K562 (cell line): ENCODE results near the gene SFRP5. TPM values are rescaled to one million over a fixed set of nuclear protein-coding genes. Genes with fewer than 3 reads are reported as not detected.

ENCODE experiments used
- ATAC-seq: fragments of 200-7000 bp; cut with Tn5 transposase; 3 replicates; pipeline ENCODE4 v1.9.1; 2020; ENCODE audit warnings: moderate library complexity
- BruUV-seq: library from RNA; stranded (reverse); fragments of 400-500 nt; replicated peaks from 2 replicates; lab custom pipeline; 2021; lab: Mats Ljungman, UMichigan
- CTCF ChIA-PET: fragments of 300-600 bp; formaldehyde crosslinking; extraction: SDS; loops from one replicate; lab custom pipeline; 2021; ENCODE audit warnings: low intra/inter-chr PET ratio; lab: Yijun Ruan, JAX
- POLR2A ChIA-PET: fragments of 300-600, 350-650 bp; sonication (Branson Sonifier 250); formaldehyde crosslinking; extraction: SDS; loops from one replicate; lab custom pipeline; 2021; ENCODE audit warnings: antibody characterized with exemption, inconsistent platforms; lab: Yijun Ruan, JAX
- DNase-seq, 4 experiments: peaks; one replicate each; pipeline versions ENCODE4 v3.0.0 to v3.0.0-alpha.2; 2011 to 2018; ENCODE audit warnings: low spot score in 3 of 4, mixed read lengths in 3 of 4; ENCODE audit errors: extremely low read depth in 1 of 4
- FAIRE-seq: peaks from 2 replicates; lab custom pipeline; 2011; peaks lifted over from hg19 to GRCh38; lab: Jason Lieb, UNC
- H2AFZ ChIP-seq: 2 replicates; pipeline ENCODE4 v1.6.0; 2011; ENCODE audit warnings: low read depth, low read length, control low read depth, inconsistent platforms
- H3K27ac ChIP-seq: fragments of 200-600 bp; 3 replicates; pipeline ENCODE4 v1.8.0; 2011; ENCODE audit warnings: low read depth, mild to moderate bottlenecking, control low read depth, inconsistent platforms, low read length, moderate library complexity, mixed read lengths; ENCODE audit errors: extremely low read depth
- H3K27me3 ChIP-seq, 2 experiments: fragments of 300-600 bp in 1 of 2; 2 replicates in 1 of 2; 3 replicates in 1 of 2; pipeline versions ENCODE4 v1.6.0 to v1.8.0; 2011; ENCODE audit warnings: inconsistent platforms in 2 of 2, low read length in 2 of 2, mild to moderate bottlenecking in 1 of 2, mixed read lengths in 1 of 2, moderate library complexity in 1 of 2; ENCODE audit not compliant: control insufficient read depth in 2 of 2, insufficient read depth in 2 of 2
- H3K36me3 ChIP-seq: fragments of 300-600 bp; 3 replicates; pipeline ENCODE4 v1.8.0; 2011; ENCODE audit warnings: mild to moderate bottlenecking, low read length, inconsistent platforms; ENCODE audit not compliant: control insufficient read depth, insufficient read depth
- H3K4me1 ChIP-seq, 2 experiments: fragments of 200-600 bp in 1 of 2; replicated peaks in 1 of 2; 2 replicates in 1 of 2; 3 replicates in 1 of 2; pipeline versions ENCODE4 v1.5.1 to v1.8.0; 2011; ENCODE audit warnings: inconsistent platforms in 2 of 2, low read length in 2 of 2, mild to moderate bottlenecking in 1 of 2, mixed read lengths in 1 of 2, moderate library complexity in 1 of 2; ENCODE audit not compliant: control insufficient read depth in 2 of 2, insufficient read depth in 2 of 2
- H3K4me2 ChIP-seq: 2 replicates; pipeline ENCODE4 v1.6.1; 2011; ENCODE audit warnings: low read length, control low read depth, inconsistent platforms, mixed read lengths; ENCODE audit not compliant: insufficient read depth
- H3K4me3 ChIP-seq: fragments of 200-600 bp; sonication (generic), shearing (Covaris generic); 2 replicates; pipeline ENCODE4 v1.5.1; 2016; ENCODE audit warnings: control low read depth, inconsistent platforms
- H3K79me2 ChIP-seq: fragments of 200-600 bp; 3 replicates; pipeline ENCODE4 v1.8.0; 2011; ENCODE audit warnings: low read length, inconsistent platforms; ENCODE audit not compliant: control insufficient read depth, insufficient read depth
- H3K9ac ChIP-seq, 2 experiments: 2 replicates each; pipeline versions ENCODE4 v1.6.0 to v1.6.1; 2011; ENCODE audit warnings: low read depth in 2 of 2, low read length in 2 of 2, control low read depth in 1 of 2, inconsistent platforms in 1 of 2, mild to moderate bottlenecking in 1 of 2, mixed read lengths in 1 of 2; ENCODE audit not compliant: insufficient read depth in 1 of 2
- H3K9me1 ChIP-seq: one replicate; pipeline ENCODE4 v1.6.0; 2011; ENCODE audit warnings: inconsistent platforms, mild to moderate bottlenecking, low read length, moderate library complexity; ENCODE audit not compliant: control insufficient read depth, insufficient read depth
- H3K9me3 ChIP-seq: replicated peaks from 2 replicates; pipeline ENCODE4 v1.5.1; 2011; ENCODE audit warnings: low read depth, low read length, inconsistent platforms; ENCODE audit not compliant: control insufficient read depth, insufficient read depth
- H4K20me1 ChIP-seq: replicated peaks from 2 replicates; pipeline ENCODE4 v1.6.1; 2011; ENCODE audit warnings: low read length, inconsistent platforms, mixed read lengths; ENCODE audit not compliant: control insufficient read depth, insufficient read depth
- RBFOX2 ChIP-seq: fragments of 200-400 bp; formaldehyde crosslinking; IDR thresholded peaks from 2 replicates; pipeline ENCODE4 v1.6.1; 2017; ENCODE audit warnings: low read depth, mild to moderate bottlenecking, low read length, moderate library complexity
- SMAD2 ChIP-seq: fragments of 150-350 bp; IDR thresholded peaks from 2 replicates; pipeline ENCODE4 v1.6.1; 2014; ENCODE audit warnings: low read depth, mild to moderate bottlenecking, low read length
- WGBS: fragments of 100-300 bp; shearing (Covaris generic); methylation state at CpG from one replicate; pipeline ENCODE4 v1.1.6; 2016; ENCODE audit warnings: low coverage, mixed read lengths; ENCODE audit not compliant: insufficient coverage; ENCODE audit errors: missing lambda C conversion rate; 5-methylcytosine and 5-hydroxymethylcytosine counted together
- in situ Hi-C: fragments of 300-500 bp; cut with MboI; formaldehyde crosslinking; loops from 4 replicates; pipeline ENCODE4 v1.15.0; 2018; ENCODE audit warnings: inconsistent platforms, mixed read lengths
- intact Hi-C: fragments of 100-400 bp; cut with micrococcal nuclease; formaldehyde crosslinking; loops from 2 replicates; pipeline ENCODE4 v1.14.2; 2022
- polyA plus RNA-seq, 8 experiments: library from polyadenylated mRNA; depleted of rRNA in 4 of 8; stranded (reverse) in 5 of 8; unstranded in 3 of 8; fragments of >200 nt; fragmentation: Nextera tagmentation in 2 of 8; fragmentation: Illumina TruSeq in 1 of 8; extraction: Ambion mirVana in 2 of 8; extraction: Trizol in 1 of 8; gene quantifications; 2 replicates each; pipeline versions ENCODE4 v1.2.1 to v1.2.3, GENCODE V29; 2011 to 2014; ENCODE audit warnings: inconsistent platforms in 1 of 8, missing spikeins in 1 of 8
- total RNA-seq, 7 experiments: library from RNA; depleted of rRNA in 6 of 7; stranded (reverse); fragments of >200 nt in 6 of 7; fragmentation: Illumina TruSeq in 2 of 7; extraction: Trizol in 2 of 7; gene quantifications; 2 replicates each; pipeline versions ENCODE4 v1.2.1 to v1.2.3, GENCODE V29; 2011 to 2021; ENCODE audit warnings: low replicate concordance in 1 of 7
- TF ChIP-seq, protein P1 (sequence below), 2 experiments: fragments of 450-650 bp; formaldehyde crosslinking in 1 of 2; IDR thresholded peaks; 2 replicates each; pipeline versions ENCODE4 v1.4.0 to v1.6.1; 2014 to 2020; ENCODE audit warnings: mild to moderate bottlenecking in 2 of 2, borderline replicate concordance in 1 of 2, low read depth in 1 of 2
- TF ChIP-seq, protein P2 (sequence below), 3 experiments: IDR thresholded peaks in 2 of 3; conservative IDR thresholded peaks in 1 of 3; 2 replicates each; pipeline ENCODE4 v1.5.1; 2011 to 2012; ENCODE audit warnings: low read length in 3 of 3, mild to moderate bottlenecking in 3 of 3, control low read depth in 2 of 3, improper control_type of control experiment in 1 of 3, inconsistent platforms in 1 of 3, low read depth in 1 of 3, mixed read lengths in 1 of 3, moderate library complexity in 1 of 3; ENCODE audit not compliant: insufficient read depth in 2 of 3
- TF ChIP-seq, protein P3 (sequence below): fragments of 150-350 bp; IDR thresholded peaks from 2 replicates; pipeline ENCODE4 v1.6.1; 2014; ENCODE audit warnings: low read depth, mild to moderate bottlenecking, low read length, borderline replicate concordance

Gene SFRP5
- total and polyA plus RNA-seq, 9 of the 15 experiments (the other 6 are each of a cell fraction or from before 2014, with no cell fraction given): 0.07 to 0.29 (median 0.13) TPM; not detected in 3

DNA sequence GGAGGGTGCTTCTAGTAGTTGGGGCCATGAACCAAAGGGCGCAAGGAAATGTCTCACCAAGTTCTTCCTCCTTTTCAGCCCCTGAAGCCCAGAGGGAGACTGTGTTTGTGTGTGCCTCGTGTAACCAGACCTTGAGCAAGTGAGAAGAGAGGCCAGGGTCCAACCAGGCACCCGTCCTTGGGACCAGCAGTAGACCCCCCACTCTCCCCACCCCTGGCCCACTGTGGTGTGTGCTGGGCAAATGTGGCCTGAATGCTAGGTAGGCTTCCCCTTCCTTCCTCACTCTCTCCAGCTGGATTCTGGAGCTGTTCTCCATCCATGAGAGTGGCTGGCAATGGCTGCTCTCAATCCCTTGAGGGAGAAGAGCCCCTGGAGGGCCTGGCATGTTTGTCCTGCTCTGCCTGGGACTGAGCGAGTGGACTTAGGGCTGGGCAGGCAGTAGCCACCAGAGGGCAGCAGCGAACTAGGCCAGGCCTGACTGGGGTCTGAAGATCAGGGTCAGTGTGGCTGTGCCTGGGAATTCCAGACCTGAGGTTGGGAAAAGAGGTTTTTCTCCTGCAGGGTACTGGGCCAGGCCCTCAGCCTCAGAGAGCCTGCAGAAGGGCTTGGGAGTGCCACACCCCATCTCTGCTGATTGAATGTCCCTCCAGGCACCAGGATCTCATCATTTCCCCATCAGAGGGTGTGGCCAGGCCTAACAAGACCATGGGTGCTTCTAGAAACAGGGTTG, 12.5 kb downstream of the SFRP5 start:
- no peaks in the 10 kb centered on the region; the same call in 1 of the 2 replicates for H4K20me1 ChIP-seq
- no peak overlapping the region for H2AFZ ChIP-seq
- peak; percentile 60 to 69 (median 64) for DNase-seq
- H3K27me3 ChIP-seq: no peaks in the 10 kb centered on the region
- no peaks in the 10 kb centered on the region for H3K9me1 ChIP-seq
- peaks cover 0 to 3% of the 10 kb centered on the region in 2 experiments; a peak in 2 of 5 replicates for H3K4me1 ChIP-seq
- H3K79me2 ChIP-seq: no peaks in the 10 kb centered on the region
- no peaks in the 10 kb centered on the region for H3K9me3 ChIP-seq
- peak; percentile 97 for ATAC-seq
- H3K27ac ChIP-seq: no peak overlapping the region
- H3K4me3 ChIP-seq: no peak overlapping the region
- BruUV-seq: no TSS peak
- H3K36me3 ChIP-seq: peaks cover 56% of the 10 kb centered on the region; the same call in 2 of the 3 replicates
- H3K9ac ChIP-seq: no peak overlapping the region
- FAIRE-seq: peak; percentile 76
- CTCF ChIA-PET: interaction anchor here (0.7 to 2.6 kb wide), 2 partner anchors 110 to 715 kb away, joined by 4 to 17 read pairs; no protein-coding TSS in a partner anchor
- in situ Hi-C loops (loop anchor here (25.0 kb wide), 1 partner anchor 103 kb away; no protein-coding TSS in a partner anchor), intact Hi-C loops (loop anchor here (1.0 kb wide), 1 partner anchor 110 kb away; no protein-coding TSS in a partner anchor)
- H3K4me2 ChIP-seq: no peak overlapping the region
- 58% methylated on average over 3 of the region's 5 CpGs for WGBS
- POLR2A ChIA-PET: interaction anchor here (0.7 kb wide), 1 partner anchor 242 kb away, joined by 3 read pairs; no protein-coding TSS in a partner anchor
- TF ChIP-seq, protein P1, sequence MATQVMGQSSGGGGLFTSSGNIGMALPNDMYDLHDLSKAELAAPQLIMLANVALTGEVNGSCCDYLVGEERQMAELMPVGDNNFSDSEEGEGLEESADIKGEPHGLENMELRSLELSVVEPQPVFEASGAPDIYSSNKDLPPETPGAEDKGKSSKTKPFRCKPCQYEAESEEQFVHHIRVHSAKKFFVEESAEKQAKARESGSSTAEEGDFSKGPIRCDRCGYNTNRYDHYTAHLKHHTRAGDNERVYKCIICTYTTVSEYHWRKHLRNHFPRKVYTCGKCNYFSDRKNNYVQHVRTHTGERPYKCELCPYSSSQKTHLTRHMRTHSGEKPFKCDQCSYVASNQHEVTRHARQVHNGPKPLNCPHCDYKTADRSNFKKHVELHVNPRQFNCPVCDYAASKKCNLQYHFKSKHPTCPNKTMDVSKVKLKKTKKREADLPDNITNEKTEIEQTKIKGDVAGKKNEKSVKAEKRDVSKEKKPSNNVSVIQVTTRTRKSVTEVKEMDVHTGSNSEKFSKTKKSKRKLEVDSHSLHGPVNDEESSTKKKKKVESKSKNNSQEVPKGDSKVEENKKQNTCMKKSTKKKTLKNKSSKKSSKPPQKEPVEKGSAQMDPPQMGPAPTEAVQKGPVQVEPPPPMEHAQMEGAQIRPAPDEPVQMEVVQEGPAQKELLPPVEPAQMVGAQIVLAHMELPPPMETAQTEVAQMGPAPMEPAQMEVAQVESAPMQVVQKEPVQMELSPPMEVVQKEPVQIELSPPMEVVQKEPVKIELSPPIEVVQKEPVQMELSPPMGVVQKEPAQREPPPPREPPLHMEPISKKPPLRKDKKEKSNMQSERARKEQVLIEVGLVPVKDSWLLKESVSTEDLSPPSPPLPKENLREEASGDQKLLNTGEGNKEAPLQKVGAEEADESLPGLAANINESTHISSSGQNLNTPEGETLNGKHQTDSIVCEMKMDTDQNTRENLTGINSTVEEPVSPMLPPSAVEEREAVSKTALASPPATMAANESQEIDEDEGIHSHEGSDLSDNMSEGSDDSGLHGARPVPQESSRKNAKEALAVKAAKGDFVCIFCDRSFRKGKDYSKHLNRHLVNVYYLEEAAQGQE (IDR thresholded peaks at IDR 0.05; ENCODE audit: borderline replicate concordance): peak; percentile 83
- TF ChIP-seq, protein P1 (CRISPR knock-in tag; IDR thresholded peaks at IDR 0.05; ENCODE audit: low read depth): no peak
- TF ChIP-seq, protein P2, sequence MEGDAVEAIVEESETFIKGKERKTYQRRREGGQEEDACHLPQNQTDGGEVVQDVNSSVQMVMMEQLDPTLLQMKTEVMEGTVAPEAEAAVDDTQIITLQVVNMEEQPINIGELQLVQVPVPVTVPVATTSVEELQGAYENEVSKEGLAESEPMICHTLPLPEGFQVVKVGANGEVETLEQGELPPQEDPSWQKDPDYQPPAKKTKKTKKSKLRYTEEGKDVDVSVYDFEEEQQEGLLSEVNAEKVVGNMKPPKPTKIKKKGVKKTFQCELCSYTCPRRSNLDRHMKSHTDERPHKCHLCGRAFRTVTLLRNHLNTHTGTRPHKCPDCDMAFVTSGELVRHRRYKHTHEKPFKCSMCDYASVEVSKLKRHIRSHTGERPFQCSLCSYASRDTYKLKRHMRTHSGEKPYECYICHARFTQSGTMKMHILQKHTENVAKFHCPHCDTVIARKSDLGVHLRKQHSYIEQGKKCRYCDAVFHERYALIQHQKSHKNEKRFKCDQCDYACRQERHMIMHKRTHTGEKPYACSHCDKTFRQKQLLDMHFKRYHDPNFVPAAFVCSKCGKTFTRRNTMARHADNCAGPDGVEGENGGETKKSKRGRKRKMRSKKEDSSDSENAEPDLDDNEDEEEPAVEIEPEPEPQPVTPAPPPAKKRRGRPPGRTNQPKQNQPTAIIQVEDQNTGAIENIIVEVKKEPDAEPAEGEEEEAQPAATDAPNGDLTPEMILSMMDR (IDR thresholded peaks at IDR 0.05 in 2 of 3, conservative IDR thresholded peaks at IDR 0.05 in 1 of 3; ENCODE audit: insufficient read depth in 2 of 3, low read depth in 1 of 3, low read length in 3 of 3): peak; percentile 78 to 85 (median 81)
- no peak for TF ChIP-seq SMAD2
- TF ChIP-seq, protein P3, sequence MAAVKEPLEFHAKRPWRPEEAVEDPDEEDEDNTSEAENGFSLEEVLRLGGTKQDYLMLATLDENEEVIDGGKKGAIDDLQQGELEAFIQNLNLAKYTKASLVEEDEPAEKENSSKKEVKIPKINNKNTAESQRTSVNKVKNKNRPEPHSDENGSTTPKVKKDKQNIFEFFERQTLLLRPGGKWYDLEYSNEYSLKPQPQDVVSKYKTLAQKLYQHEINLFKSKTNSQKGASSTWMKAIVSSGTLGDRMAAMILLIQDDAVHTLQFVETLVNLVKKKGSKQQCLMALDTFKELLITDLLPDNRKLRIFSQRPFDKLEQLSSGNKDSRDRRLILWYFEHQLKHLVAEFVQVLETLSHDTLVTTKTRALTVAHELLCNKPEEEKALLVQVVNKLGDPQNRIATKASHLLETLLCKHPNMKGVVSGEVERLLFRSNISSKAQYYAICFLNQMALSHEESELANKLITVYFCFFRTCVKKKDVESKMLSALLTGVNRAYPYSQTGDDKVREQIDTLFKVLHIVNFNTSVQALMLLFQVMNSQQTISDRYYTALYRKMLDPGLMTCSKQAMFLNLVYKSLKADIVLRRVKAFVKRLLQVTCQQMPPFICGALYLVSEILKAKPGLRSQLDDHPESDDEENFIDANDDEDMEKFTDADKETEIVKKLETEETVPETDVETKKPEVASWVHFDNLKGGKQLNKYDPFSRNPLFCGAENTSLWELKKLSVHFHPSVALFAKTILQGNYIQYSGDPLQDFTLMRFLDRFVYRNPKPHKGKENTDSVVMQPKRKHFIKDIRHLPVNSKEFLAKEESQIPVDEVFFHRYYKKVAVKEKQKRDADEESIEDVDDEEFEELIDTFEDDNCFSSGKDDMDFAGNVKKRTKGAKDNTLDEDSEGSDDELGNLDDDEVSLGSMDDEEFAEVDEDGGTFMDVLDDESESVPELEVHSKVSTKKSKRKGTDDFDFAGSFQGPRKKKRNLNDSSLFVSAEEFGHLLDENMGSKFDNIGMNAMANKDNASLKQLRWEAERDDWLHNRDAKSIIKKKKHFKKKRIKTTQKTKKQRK: no peak
- 0 out of 2 replicates have a peak, but pooled peaks have one; percentile 18 for TF ChIP-seq RBFOX2
